GM12878 (cell line): ENCODE results near the gene ADAMTSL1. TPM values are rescaled to one million over a fixed set of nuclear protein-coding genes. Genes with fewer than 3 reads are reported as not detected.
A peak's percentile ranks its signal among the peaks of the same experiment; 100 is the strongest.

Source experiments
- ATAC-seq: fragments of 200-7000 bp; cut with Tn5 transposase; 3 replicates; pipeline ENCODE4 v1.9.1; 2020; ENCODE audit warnings: mild to moderate bottlenecking, moderate library complexity
- BruUV-seq: library from RNA; stranded (reverse); fragments of 400-500 nt; replicated peaks from 2 replicates; lab custom pipeline; 2021; lab: Mats Ljungman, UMichigan
- CTCF ChIA-PET: fragments of 300-600 bp; sonication (Branson Sonifier 250); formaldehyde crosslinking; extraction: SDS; loops from one replicate; lab custom pipeline; 2021; ENCODE audit warnings: inconsistent platforms; lab: Yijun Ruan, JAX
- POLR2A ChIA-PET: fragments of 350-600 bp; formaldehyde crosslinking; extraction: SDS; loops from one replicate; lab custom pipeline; 2021; ENCODE audit warnings: inconsistent platforms; lab: Charles Lee
- RAD21 ChIA-PET: fragments of 300-600 bp; sonication (Branson Sonifier 250); formaldehyde crosslinking; loops from one replicate; lab custom pipeline; 2023; ENCODE audit warnings: antibody characterized with exemption; ENCODE audit not compliant: unreplicated experiment; lab: Charles Lee
- SMC1A ChIA-PET: fragments of 300-600 bp; sonication (Branson Sonifier 250); formaldehyde crosslinking; loops from one replicate; lab custom pipeline; 2023; ENCODE audit not compliant: unreplicated experiment, uncharacterized antibody; lab: Charles Lee
- DNase-seq: peaks from one replicate; pipeline ENCODE4 v3.0.0-alpha.2; 2011; ENCODE audit warnings: low read depth, low spot score
- FAIRE-seq: peaks from 3 replicates; lab custom pipeline; 2011; peaks lifted over from hg19 to GRCh38; lab: Jason Lieb, UNC
- H2AFZ ChIP-seq: 2 replicates; pipeline ENCODE4 v1.6.0; 2011; ENCODE audit warnings: low read depth, low read length, control low read depth; ENCODE audit not compliant: control insufficient read depth
- H3K27ac ChIP-seq: 2 replicates; pipeline ENCODE4 v1.5.1; 2011; ENCODE audit warnings: control low read depth; ENCODE audit not compliant: control insufficient read depth, insufficient read depth
- H3K27me3 ChIP-seq, 2 experiments: replicated peaks in 1 of 2; 2 replicates each; pipeline versions ENCODE4 v1.6.0 to v1.6.1; 2011; ENCODE audit warnings: low read length in 1 of 2; ENCODE audit not compliant: control insufficient read depth in 2 of 2, insufficient read depth in 2 of 2
- H3K36me3 ChIP-seq, 2 experiments: 2 replicates each; pipeline ENCODE4 v1.5.1; 2011; ENCODE audit warnings: low read length in 1 of 2; ENCODE audit not compliant: control insufficient read depth in 2 of 2, insufficient read depth in 2 of 2
- H3K4me1 ChIP-seq: 2 replicates; pipeline ENCODE4 v1.6.1; 2011; ENCODE audit warnings: mild to moderate bottlenecking, low read length, moderate library complexity, mixed read lengths; ENCODE audit not compliant: control insufficient read depth, insufficient read depth
- H3K4me2 ChIP-seq: 2 replicates; pipeline ENCODE4 v1.6.0; 2011; ENCODE audit warnings: control low read depth; ENCODE audit not compliant: control insufficient read depth, insufficient read depth
- H3K4me3 ChIP-seq: fragments of 200-600 bp; sonication (generic); 2 replicates; pipeline ENCODE4 v1.5.1; 2016
- H3K79me2 ChIP-seq: 2 replicates; pipeline ENCODE4 v1.6.0; 2011; ENCODE audit warnings: low read length; ENCODE audit not compliant: control insufficient read depth, insufficient read depth
- H3K9ac ChIP-seq: 2 replicates; pipeline ENCODE4 v1.8.0; 2011; ENCODE audit warnings: low read length, control low read depth, mixed read lengths; ENCODE audit not compliant: control insufficient read depth, insufficient read depth
- H3K9me3 ChIP-seq: replicated peaks from 3 replicates; pipeline ENCODE4 v1.5.1; 2011; ENCODE audit warnings: mild to moderate bottlenecking, low read length; ENCODE audit not compliant: control insufficient read depth, insufficient read depth
- H4K20me1 ChIP-seq: 2 replicates; pipeline ENCODE4 v1.6.0; 2011; ENCODE audit not compliant: control insufficient read depth, insufficient read depth
- BRCA1 ChIP-seq: IDR thresholded peaks from 2 replicates; pipeline ENCODE4 v1.6.1; 2011; ENCODE audit warnings: low read depth, low read length, improper control_type of control experiment
- IRF3 ChIP-seq: fragments of 450-650 bp; IDR thresholded peaks from 2 replicates; pipeline ENCODE4 v1.6.1; 2014; ENCODE audit warnings: mild to moderate bottlenecking
- MYB ChIP-seq: fragments of 150-350 bp; IDR thresholded peaks from 2 replicates; pipeline ENCODE4 v1.6.1; 2014; ENCODE audit warnings: mild to moderate bottlenecking, low read depth, low read length, borderline replicate concordance
- NFIC ChIP-seq: IDR thresholded peaks from 2 replicates; pipeline ENCODE4 v1.6.1; 2012; ENCODE audit warnings: low read depth, mild to moderate bottlenecking, inconsistent platforms, low read length, moderate library complexity
- USF1 ChIP-seq: IDR thresholded peaks from 2 replicates; pipeline ENCODE4 v1.6.1; 2011; ENCODE audit warnings: borderline replicate concordance, low read depth, mild to moderate bottlenecking, moderate library complexity, mixed read lengths, low read length; ENCODE audit not compliant: insufficient read depth; ENCODE audit errors: extremely low read length
- ZNF24 ChIP-seq: fragments of 450-650 bp; IDR thresholded peaks from 2 replicates; pipeline ENCODE4 v1.6.1; 2017; ENCODE audit warnings: antibody characterized with exemption, mild to moderate bottlenecking
- ZNF687 ChIP-seq: fragments of 450-650 bp; IDR thresholded peaks from 2 replicates; pipeline ENCODE4 v1.6.1; 2017; ENCODE audit warnings: mild to moderate bottlenecking, moderate library complexity
- WGBS: methylation state at CpG from one replicate; pipeline ENCODE4 v1.1.6; 2016; ENCODE audit warnings: low lambda C conversion rate; ENCODE audit not compliant: insufficient replicate concordance, insufficient coverage; ENCODE audit errors: missing lambda C conversion rate; 5-methylcytosine and 5-hydroxymethylcytosine counted together
- in situ Hi-C: fragments of 300-500 bp; cut with MboI; formaldehyde crosslinking; loops from 9 replicates; pipeline ENCODE4 v1.14.3; 2018; ENCODE audit warnings: mixed read lengths
- intact Hi-C: fragments of 100-400 bp; cut with micrococcal nuclease; formaldehyde crosslinking; loops from one replicate; pipeline ENCODE4 v1.14.2; 2022; ENCODE audit not compliant: unreplicated experiment
- polyA plus RNA-seq, 11 experiments: library from polyadenylated mRNA; depleted of rRNA in 4 of 11; unstranded in 6 of 11; stranded (reverse) in 5 of 11; fragments of >200 nt; fragmentation: Nextera tagmentation in 4 of 11; fragmentation: Illumina TruSeq in 1 of 11; extraction: Ambion mirVana in 4 of 11; extraction: Trizol in 1 of 11; gene quantifications; 1 replicate in 1 of 11; 2 replicates in 10 of 11; pipeline versions ENCODE4 v1.2.1 to v1.2.3, GENCODE V29; 2011 to 2016; ENCODE audit warnings: inconsistent platforms in 2 of 11, missing spikeins in 2 of 11, low read depth in 1 of 11
- total RNA-seq, 4 experiments: library from RNA; depleted of rRNA in 3 of 4; stranded (reverse); fragments of >200 nt in 3 of 4; fragmentation: Illumina TruSeq in 1 of 4; extraction: Trizol in 1 of 4; gene quantifications; 2 replicates each; pipeline versions ENCODE4 v1.2.1 to v1.2.3, GENCODE V29; 2013 to 2021

ADAMTSL1 gene
- total and polyA plus RNA-seq, 10 of the 15 experiments (the other 5 are each of a cell fraction or from before 2014, with no cell fraction given): 0.01 to 0.10 (median 0.07) TPM; not detected in 6

- TF ChIP-seq BRCA1 (no peak), USF1 (no peak), NFIC (0 out of 2 replicates have a peak, but pooled peaks have one; percentile 25)
Measured at GRCh38 chr9:18692268-18692667, 218.3 kb downstream of the ADAMTSL1 start (continued).

- ChIA-PET RAD21 (no interaction called here), CTCF (interaction anchor here (0.9 kb wide), 1 partner anchor 75 kb away, joined by 5 read pairs; no protein-coding TSS in a partner anchor), SMC1A (interaction anchor here (0.8 to 2.4 kb wide), 7 partner anchors 9 to 97 kb away, joined by 3 to 11 read pairs (median 3); no protein-coding TSS in a partner anchor), POLR2A (no interaction called here)
- Histone ChIP-seq H3K79me2 (no peaks in the 10 kb centered on the region), H3K9ac (no peak overlapping the region), H3K4me3 (no peak overlapping the region), H4K20me1 (no peaks in the 10 kb centered on the region), H3K4me1 (no peaks in the 10 kb centered on the region), H3K27ac (no peak overlapping the region), H3K4me2 (no peak overlapping the region), H3K36me3 (no peaks in the 10 kb centered on the region), H2AFZ (no peak overlapping the region), H3K9me3 (peaks cover 2% of the 10 kb centered on the region; the same call in 2 of the 3 replicates), H3K27me3 (no peaks in the 10 kb centered on the region)
- no peak for ATAC-seq
- no TSS peak for BruUV-seq
- 96% methylated on average over 3 of the region's 3 CpGs for WGBS
- TF ChIP-seq MYB: no peak
- TF ChIP-seq IRF3: no peak
- TF ChIP-seq ZNF24: no peak
- TF ChIP-seq ZNF687: no peak
- intact Hi-C loops: no loop called here
- in situ Hi-C loops: no loop called here
- FAIRE-seq: no peak
- DNase-seq: no peak
Measured at GRCh38 chr9:18692962-18693361, 219.0 kb downstream of the ADAMTSL1 start.
